Right lobe of liver (tissue), 4 donors: ENCODE data around the gene ANK2.
A peak's percentile ranks its signal among the peaks of the same experiment; 100 is the strongest.

Source experiments
- POLR2A ChIP-seq: fragments of 450-650 bp; IDR thresholded peaks from one replicate; pipeline ENCODE4 v1.6.1; 2017; ENCODE audit warnings: antibody characterized with exemption, mild to moderate bottlenecking
- TF ChIP-seq, protein P1 (sequence below), 4 donors: fragments of 200-600 bp in 3 of 4; fragments of 450-650 bp in 1 of 4; IDR thresholded peaks; one replicate each; pipeline versions ENCODE4 v1.5.1 to v1.8.0; 2016 to 2022; ENCODE audit warnings: antibody characterized with exemption in 4 of 4, mild to moderate bottlenecking in 2 of 4
- donor health status: DM: no; HTN: no; CAD: no.
- donor health status: DM: no; HTN: no; CAD: no.
- donor health status: DM: no; HTN: yes; CAD: no.

DNA sequence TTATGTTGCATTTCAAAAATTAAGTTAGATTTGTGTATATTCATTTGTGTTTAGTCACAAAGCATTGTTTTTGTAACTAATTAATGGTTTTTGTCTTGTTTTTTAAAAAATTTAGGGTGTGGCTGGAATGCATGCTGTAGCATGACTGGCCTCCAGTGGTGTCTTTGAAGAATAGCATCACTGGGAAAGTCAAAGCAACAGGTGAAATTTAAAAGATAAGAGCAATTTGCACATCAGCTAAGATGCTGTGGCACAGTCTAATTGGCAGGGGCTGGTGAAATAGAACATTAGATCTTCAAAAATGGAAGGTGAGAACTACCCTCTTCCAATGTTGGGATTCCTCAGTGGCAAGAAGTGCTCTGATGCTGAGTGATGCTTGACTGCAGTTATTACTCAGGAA lies 45.3 kb downstream of the ANK2 start:
- TF ChIP-seq, protein P1, sequence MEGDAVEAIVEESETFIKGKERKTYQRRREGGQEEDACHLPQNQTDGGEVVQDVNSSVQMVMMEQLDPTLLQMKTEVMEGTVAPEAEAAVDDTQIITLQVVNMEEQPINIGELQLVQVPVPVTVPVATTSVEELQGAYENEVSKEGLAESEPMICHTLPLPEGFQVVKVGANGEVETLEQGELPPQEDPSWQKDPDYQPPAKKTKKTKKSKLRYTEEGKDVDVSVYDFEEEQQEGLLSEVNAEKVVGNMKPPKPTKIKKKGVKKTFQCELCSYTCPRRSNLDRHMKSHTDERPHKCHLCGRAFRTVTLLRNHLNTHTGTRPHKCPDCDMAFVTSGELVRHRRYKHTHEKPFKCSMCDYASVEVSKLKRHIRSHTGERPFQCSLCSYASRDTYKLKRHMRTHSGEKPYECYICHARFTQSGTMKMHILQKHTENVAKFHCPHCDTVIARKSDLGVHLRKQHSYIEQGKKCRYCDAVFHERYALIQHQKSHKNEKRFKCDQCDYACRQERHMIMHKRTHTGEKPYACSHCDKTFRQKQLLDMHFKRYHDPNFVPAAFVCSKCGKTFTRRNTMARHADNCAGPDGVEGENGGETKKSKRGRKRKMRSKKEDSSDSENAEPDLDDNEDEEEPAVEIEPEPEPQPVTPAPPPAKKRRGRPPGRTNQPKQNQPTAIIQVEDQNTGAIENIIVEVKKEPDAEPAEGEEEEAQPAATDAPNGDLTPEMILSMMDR (IDR thresholded peaks at IDR 0.05), result peak; percentile 59 to 78 (median 70)
- TF ChIP-seq POLR2A, result no peak
